HG03103 (cell line): ENCODE data around the gene RNF32.

Source experiments
- ATAC-seq: cut with Tn5 transposase; IDR thresholded peaks from one replicate; pipeline ENCODE4 v1.9.1; 2021; ENCODE audit warnings: low read depth; ENCODE audit not compliant: unreplicated experiment

The RNF32 gene

GRCh38 chr7:156640257-156640948 lies at the start of gene RNF32:
RNF32 (plus strand) TSS chr7:156640774; CDS start chr7:156643878, 3,104 bp downstream.
- peak; percentile 80 for ATAC-seq

- no peak for ATAC-seq
Measured at GRCh38 chr7:156592155-156592884, 48.3 kb upstream of the RNF32 start.

- no peak for ATAC-seq
Measured at GRCh38 chr7:156594283-156595080, 46.1 kb upstream of the RNF32 start.

GRCh38 chr7:156600496-156600895 lies 40.1 kb upstream of the RNF32 start:
- ATAC-seq: no peak

GRCh38 chr7:156602283-156602682 lies 38.3 kb upstream of the RNF32 start:
- no peak for ATAC-seq

- ATAC-seq: no peak
Measured at GRCh38 chr7:156603011-156603410, 37.6 kb upstream of the RNF32 start.

- ATAC-seq: no peak
Measured at GRCh38 chr7:156603629-156604028, 36.9 kb upstream of the RNF32 start.

- ATAC-seq: no peak
Measured at GRCh38 chr7:156604311-156604710, 36.3 kb upstream of the RNF32 start.

GRCh38 chr7:156604836-156605695 lies 35.5 kb upstream of the RNF32 start:
- no peak for ATAC-seq

- no peak for ATAC-seq
Measured at GRCh38 chr7:156606135-156606534, 34.4 kb upstream of the RNF32 start.

- ATAC-seq: no peak
Measured at GRCh38 chr7:156606691-156607331, 33.8 kb upstream of the RNF32 start.

GRCh38 chr7:156607332-156608172 lies 33.0 kb upstream of the RNF32 start:
- ATAC-seq: no peak

GRCh38 chr7:156608173-156608478 lies 32.4 kb upstream of the RNF32 start:
- ATAC-seq: no peak

GRCh38 chr7:156609010-156609877 lies 31.3 kb upstream of the RNF32 start:
- ATAC-seq: no peak

GRCh38 chr7:156610130-156610529 lies 30.4 kb upstream of the RNF32 start:
- ATAC-seq: no peak

GRCh38 chr7:156610601-156611000 lies 30.0 kb upstream of the RNF32 start:
- ATAC-seq: no peak

GRCh38 chr7:156611014-156612010 lies 29.3 kb upstream of the RNF32 start:
- ATAC-seq: no peak
